Muscle of back (tissue), 11 donors: ENCODE data around the gene CXorf49. TPM values are rescaled to one million over a fixed set of nuclear protein-coding genes. Genes with fewer than 3 reads are reported as not detected.
"Not testable (repeated sequence)": the region's sequence is repeated elsewhere in the genome, so short reads cannot be mapped to it uniquely, and the experiment has no call there.

Source experiments
- DNase-seq, 3 donors: peaks; one replicate each; pipeline versions ENCODE4 v3.0.0 to v3.0.0-alpha.2; 2013
- polyA plus RNA-seq, 10 donors: library from polyadenylated mRNA; unstranded; fragments of 120-200 nt; gene quantifications; one replicate each; pipeline ENCODE4 v1.2.1, GENCODE V29; 2013; ENCODE audit not compliant: insufficient read length in 10 of 10

The CXorf49 gene
- polyA plus RNA-seq, 10 donors = 0.19 TPM; not detected in 9

GRCh38 chrX:71675636-71676035, 42.4 kb downstream of the CXorf49 start:
- not testable (repeated sequence) for DNase-seq

- DNase-seq = no peak
Observed at GRCh38 chrX:71671938-71672337, 46.1 kb downstream of the CXorf49 start.

GRCh38 chrX:71671043-71671780, 46.9 kb downstream of the CXorf49 start:
- no peak for DNase-seq

GRCh38 chrX:71669947-71670346, 48.1 kb downstream of the CXorf49 start:
- DNase-seq = not testable (repeated sequence)

- DNase-seq = no peak
Observed at GRCh38 chrX:71669492-71669891, 48.6 kb downstream of the CXorf49 start.

- DNase-seq = no peak
Observed at GRCh38 chrX:71668248-71668595, 49.9 kb downstream of the CXorf49 start.

- no peak for DNase-seq
Observed at GRCh38 chrX:71667328-71668247, 50.5 kb downstream of the CXorf49 start, which contains the start of gene LOC101059915. Gene LOC101059915, plus strand, starts transcription at chrX:71667546.

GRCh38 chrX:71666240-71667223, 51.6 kb downstream of the CXorf49 start:
- no peak for DNase-seq

- no peak for DNase-seq
Observed at GRCh38 chrX:71665747-71666146, 52.3 kb downstream of the CXorf49 start.

- no peak for DNase-seq
Observed at GRCh38 chrX:71664889-71665491, 53.1 kb downstream of the CXorf49 start.

Other genes with a start within 250 kb of the CXorf49 start
- 100 to 1,000 TPM in 5 of 10 donors, 10 to 100 TPM in 5; 76.1 to 190 (median 110) TPM for gene OGT, start 185.2 kb downstream of the CXorf49 start, polyA plus RNA-seq
- 1 to 10 TPM; 1.2 to 3.6 (median 2.0) TPM for gene GCNA, start 139.8 kb downstream of the CXorf49 start, polyA plus RNA-seq
- gene CXCR3, start 99.8 kb downstream of the CXorf49 start, polyA plus RNA-seq = under 1 TPM in 7 of 10 donors, not detected in 3; 0.08 to 0.63 (median 0.15) TPM
- under 1 TPM in 1 of 10 donors, not detected in 9; 0.19 TPM for gene CXorf49B, start 45.1 kb upstream of the CXorf49 start, polyA plus RNA-seq
- 10 to 100 TPM in 2 of 10 donors, 1 to 10 TPM in 8; 7.7 to 13.1 (median 8.7) TPM for gene NHSL2, start 192.6 kb upstream of the CXorf49 start, polyA plus RNA-seq